NCI-H2196 (cell line): ENCODE results near the gene GGCT.
"Not testable (repeated sequence)": the region's sequence is repeated elsewhere in the genome, so short reads cannot be mapped to it uniquely, and the experiment has no call there.

Source experiments
- DNase-seq: peaks from one replicate; lab custom pipeline; 2025; ENCODE audit not compliant: unreplicated experiment; lab: John Stamatoyannopoulos, UW

Gene GGCT

GRCh38 chr7:30519122-30519521, 14.5 kb upstream of the GGCT start:
- DNase-seq, result no peak

- DNase-seq, result no peak
Measured at GRCh38 chr7:30515761-30516160, 11.1 kb upstream of the GGCT start.

GRCh38 chr7:30514776-30515175, 10.1 kb upstream of the GGCT start:
- no peak for DNase-seq

- DNase-seq, result no peak
Measured at GRCh38 chr7:30514177-30514576, 9.5 kb upstream of the GGCT start.

GRCh38 chr7:30513762-30514161, 9.1 kb upstream of the GGCT start:
- no peak for DNase-seq

GRCh38 chr7:30511973-30512662, 7.5 kb upstream of the GGCT start:
- DNase-seq, result no peak

- DNase-seq, result no peak
Measured at GRCh38 chr7:30511494-30511893, 6.9 kb upstream of the GGCT start.

- peak; percentile 36 for DNase-seq
Measured at GRCh38 chr7:30510124-30511075, 5.8 kb upstream of the GGCT start.

- not testable (repeated sequence) for DNase-seq
Measured at GRCh38 chr7:30509171-30509857, 4.7 kb upstream of the GGCT start.

GRCh38 chr7:30507346-30507900, 2.8 kb upstream of the GGCT start:
- not testable (repeated sequence) for DNase-seq

- no peak for DNase-seq
Measured at GRCh38 chr7:30505174-30505697, 607 bp upstream of the GGCT start.

- DNase-seq, result no peak
Measured at GRCh38 chr7:30503274-30504212, 1.1 kb downstream of the GGCT start.

- DNase-seq, result no peak
Measured at GRCh38 chr7:30502470-30503251, 2.0 kb downstream of the GGCT start.

GRCh38 chr7:30501264-30501663, 3.4 kb downstream of the GGCT start:
- DNase-seq, result no peak

- DNase-seq, result no peak
Measured at GRCh38 chr7:30493228-30493627, 11.4 kb downstream of the GGCT start.

- DNase-seq, result no peak
Measured at GRCh38 chr7:30491417-30491816, 13.2 kb downstream of the GGCT start.

- DNase-seq, result no peak
Measured at GRCh38 chr7:30487371-30487770, 17.3 kb downstream of the GGCT start.

GRCh38 chr7:30485667-30486066, 19.0 kb downstream of the GGCT start:
- no peak for DNase-seq

GRCh38 chr7:30481416-30481815, 23.2 kb downstream of the GGCT start:
- not testable (repeated sequence) for DNase-seq
